ENCODE results near the gene TEX14. TPM values are rescaled to one million over a fixed set of nuclear protein-coding genes. Genes with fewer than 3 reads are reported as not detected.

TEX14 gene
- total and polyA plus RNA-seq, 2 donors (not counting 3 experiments of a cell fraction or from before 2014, with no cell fraction given): 0.10 TPM; not detected in 1

DNA sequence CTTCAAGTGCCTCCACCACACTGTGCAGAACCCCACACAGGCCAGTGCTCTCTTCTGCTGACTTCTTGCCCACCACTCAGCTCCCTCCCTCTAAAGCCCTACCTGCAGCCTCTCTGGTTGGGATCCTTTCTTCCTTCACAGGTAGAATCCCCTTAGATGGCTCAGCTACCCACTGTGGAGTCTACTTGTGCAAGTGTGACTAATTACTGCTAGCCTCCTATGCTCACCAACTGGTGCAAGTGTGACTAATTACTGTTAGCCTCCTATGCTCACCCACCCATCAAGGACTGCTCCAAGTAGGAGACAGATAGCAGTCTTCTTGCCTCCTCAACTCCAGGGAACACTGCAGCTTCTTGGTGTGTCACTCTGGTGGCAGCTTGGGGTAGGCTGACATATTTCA lies 43.6 kb downstream of the TEX14 start:
- ChIA-PET POLR2A (interaction anchor here (2.7 kb wide), 1 partner anchor 17 kb away, joined by 19 read pairs; no protein-coding TSS in a partner anchor), CTCF (no interaction called here)
- intact Hi-C loops (cut with micrococcal nuclease) (no loop called here), dilution Hi-C loops (cut with MboI; ENCODE audit: extremely low pct_ligation_motif_present, low sequenced_read_pairs) (no loop called here)
- no TSS peak for BruUV-seq (replicated peaks)
- Histone ChIP-seq H3K27ac (ENCODE audit: insufficient read depth, low read depth, low read length) (no peak overlapping the region), H2AFZ (ENCODE audit: low read depth, low read length) (no peak overlapping the region), H3K79me2 (ENCODE audit: control insufficient read depth, insufficient read depth, low read length) (no peaks in the 10 kb centered on the region), H3K27me3 (ENCODE audit: control insufficient read depth in 2 of 2, insufficient read depth in 2 of 2, low read length in 2 of 2) (peaks cover 2 to 5% of the 10 kb centered on the region in 2 experiments), H3K9me3 (replicated peaks; ENCODE audit: control insufficient read depth, insufficient read depth, low read length) (no peaks in the 10 kb centered on the region), H3K9ac (replicated peaks; ENCODE audit: extremely low read depth, insufficient read depth, low read length) (no peak overlapping the region), H4K20me1 (replicated peaks; ENCODE audit: control insufficient read depth, extremely low read depth, insufficient read depth, low read length) (no peaks in the 10 kb centered on the region), H3K9me1 (replicated peaks; ENCODE audit: control insufficient read depth, extremely low read depth, insufficient read depth, low read length) (no peaks in the 10 kb centered on the region), H3K4me3 (replicated peaks in 1 of 3; ENCODE audit: insufficient read depth in 1 of 3, low read depth in 1 of 3, low read length in 3 of 3) (no peak overlapping the region), H3K4me1 (ENCODE audit: control insufficient read depth, extremely low read depth, insufficient read depth, low read length) (peaks cover 2% of the 10 kb centered on the region), H3K4me2 (ENCODE audit: insufficient read depth, low read length) (no peak overlapping the region), H3K36me3 (ENCODE audit: control insufficient read depth in 2 of 2, extremely low read depth in 1 of 2, insufficient read depth in 2 of 2, low read length in 2 of 2) (no peaks in the 10 kb centered on the region)
- TF ChIP-seq EZH2 (IDR thresholded peaks at IDR 0.05; ENCODE audit: borderline replicate concordance, low read depth, low read length, severe bottlenecking): no peak
- TF ChIP-seq POLR2A (IDR thresholded peaks at IDR 0.05; ENCODE audit: low read depth, low read length): no peak
- no peak for TF ChIP-seq FOS (IDR thresholded peaks at IDR 0.05; ENCODE audit: borderline replicate concordance, insufficient read depth, low read length)
- TF ChIP-seq JUN (IDR thresholded peaks at IDR 0.05; ENCODE audit: borderline replicate concordance, insufficient read depth, insufficient read length, low read depth): no peak
- DNase-seq (ENCODE audit: low read depth, low spot score) (no peak), FAIRE-seq (no peak)

GRCh38 chr17:58643147-58643546 lies 48.7 kb downstream of the TEX14 start:
- Histone ChIP-seq H3K9ac (replicated peaks; ENCODE audit: extremely low read depth, insufficient read depth, low read length) (no peak overlapping the region), H3K9me1 (replicated peaks; ENCODE audit: control insufficient read depth, extremely low read depth, insufficient read depth, low read length) (no peaks in the 10 kb centered on the region), H3K27ac (ENCODE audit: insufficient read depth, low read depth, low read length) (peak overlapping the region; percentile 22), H3K79me2 (ENCODE audit: control insufficient read depth, insufficient read depth, low read length) (no peaks in the 10 kb centered on the region), H3K9me3 (replicated peaks; ENCODE audit: control insufficient read depth, insufficient read depth, low read length) (no peaks in the 10 kb centered on the region), H3K27me3 (ENCODE audit: control insufficient read depth in 2 of 2, insufficient read depth in 2 of 2, low read length in 2 of 2) (no peaks in the 10 kb centered on the region), H3K36me3 (ENCODE audit: control insufficient read depth in 2 of 2, extremely low read depth in 1 of 2, insufficient read depth in 2 of 2, low read length in 2 of 2) (no peaks in the 10 kb centered on the region), H3K4me2 (ENCODE audit: insufficient read depth, low read length) (peak overlapping the region; percentile 57), H4K20me1 (replicated peaks; ENCODE audit: control insufficient read depth, extremely low read depth, insufficient read depth, low read length) (no peaks in the 10 kb centered on the region), H3K4me1 (ENCODE audit: control insufficient read depth, extremely low read depth, insufficient read depth, low read length) (peaks cover 20% of the 10 kb centered on the region), H2AFZ (ENCODE audit: low read depth, low read length) (peak overlapping the region; percentile 82), H3K4me3 (replicated peaks in 1 of 3; ENCODE audit: insufficient read depth in 1 of 3, low read depth in 1 of 3, low read length in 3 of 3) (no peak overlapping the region)
- DNase-seq (ENCODE audit: low read depth, low spot score) (peak; percentile 35), FAIRE-seq (peak; percentile 63)
- intact Hi-C loops (cut with micrococcal nuclease): no loop called here
- ChIA-PET POLR2A (interaction anchor here (0.5 to 3.3 kb wide), 3 partner anchors 11 to 15 kb away, joined by 4 to 35 read pairs (median 14); no protein-coding TSS in a partner anchor), CTCF (interaction anchor here (0.7 to 2.1 kb wide), 6 partner anchors 12 to 362 kb away, joined by 3 to 11 read pairs (median 4); no protein-coding TSS in a partner anchor)
- TF ChIP-seq FOS (IDR thresholded peaks at IDR 0.05; ENCODE audit: borderline replicate concordance, insufficient read depth, low read length) (peak; percentile 34), POLR2A (IDR thresholded peaks at IDR 0.05; ENCODE audit: low read depth, low read length) (no peak), GATA2 (IDR thresholded peaks at IDR 0.05; ENCODE audit: insufficient read depth, insufficient read length, low read depth, low read length) (peak; percentile 58)
- no TSS peak for BruUV-seq (replicated peaks)
- dilution Hi-C loops (cut with MboI; ENCODE audit: extremely low pct_ligation_motif_present, low sequenced_read_pairs): no loop called here

All from endothelial cell of umbilical vein (primary cell).